Cerebellar nuclear complex (tissue), 1 donor: ENCODE measurements around the gene TMEM43.

Experiments
- DNase-seq, 2 experiments: peaks; one replicate each; lab custom pipeline; 2025; lab: John Stamatoyannopoulos, UW

TMEM43 gene

DNA sequence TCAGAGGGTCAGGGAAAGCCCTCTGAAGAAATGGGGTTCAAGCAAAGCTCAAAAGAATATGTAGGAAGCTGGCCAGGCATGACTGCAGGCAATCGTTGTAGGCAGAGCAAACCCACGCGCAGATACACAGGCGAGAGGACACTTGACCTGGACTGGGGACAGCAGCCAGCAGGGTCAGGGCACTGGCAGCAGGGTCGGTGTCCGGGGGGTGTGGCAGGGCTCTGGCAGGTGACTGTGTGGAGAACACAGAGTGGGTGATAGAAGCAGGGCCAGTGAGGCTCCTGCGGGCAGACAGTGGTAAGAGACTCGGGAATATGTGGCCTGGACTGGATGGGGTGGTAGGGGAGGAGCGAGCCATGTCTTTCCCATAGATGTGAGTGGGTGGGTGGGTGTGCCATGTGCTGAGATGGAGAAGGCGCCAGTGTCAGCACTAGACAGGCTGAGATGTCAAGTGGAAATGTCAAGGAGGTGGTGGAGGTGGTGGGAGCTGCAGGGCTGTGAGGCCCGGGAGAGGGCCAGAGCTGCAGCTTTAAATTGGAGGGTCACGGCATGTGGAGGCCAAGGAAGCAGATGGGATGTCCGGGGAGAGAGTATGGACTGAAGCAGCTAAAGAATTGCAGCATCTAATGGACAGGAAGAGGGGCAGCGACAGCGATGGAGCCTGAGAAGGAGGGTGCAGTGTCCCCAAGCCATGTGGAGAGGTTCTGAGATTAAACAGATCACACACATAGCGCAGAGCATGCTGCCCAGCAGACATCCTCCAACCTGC is 13.4 kb downstream of the TMEM43 start:
- DNase-seq, result no peak

DNA sequence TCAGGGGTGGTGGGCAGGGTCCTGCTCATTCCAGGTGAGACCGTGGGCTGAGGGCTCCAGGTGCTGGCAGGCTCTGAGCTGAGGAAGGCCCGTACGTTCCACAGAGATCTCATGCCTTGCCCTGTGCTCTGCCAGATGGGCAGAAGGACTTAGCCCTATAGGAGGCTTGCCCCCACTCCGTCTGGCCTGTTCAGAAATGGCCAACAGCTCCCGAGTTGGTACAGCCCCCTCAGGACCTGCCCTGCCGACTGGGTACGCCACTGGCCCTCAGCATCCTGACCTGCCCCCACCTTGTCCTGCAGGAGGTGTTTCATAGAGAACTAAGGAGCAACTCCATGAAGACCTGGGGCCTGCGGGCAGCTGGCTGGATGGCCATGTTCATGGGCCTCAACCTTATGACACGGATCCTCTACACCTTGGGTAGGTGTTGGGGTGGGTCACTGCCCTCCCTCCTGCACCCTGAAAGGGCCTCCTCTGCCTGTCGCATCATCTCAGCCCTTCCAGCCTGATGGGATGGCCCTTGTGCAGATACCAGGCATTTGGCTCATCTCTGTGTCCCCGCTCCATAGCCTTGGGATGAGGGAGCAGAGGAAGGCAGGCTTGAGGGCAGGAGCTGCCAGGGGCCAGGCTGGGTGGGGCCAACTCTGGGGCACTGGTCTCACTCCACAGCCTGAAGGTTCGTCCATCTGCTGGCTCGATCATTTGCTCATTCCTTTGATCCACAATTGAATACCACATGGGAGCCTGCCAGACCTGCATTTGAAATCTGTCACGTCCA is 14.2 kb downstream of the TMEM43 start:
- no peak for DNase-seq

DNA sequence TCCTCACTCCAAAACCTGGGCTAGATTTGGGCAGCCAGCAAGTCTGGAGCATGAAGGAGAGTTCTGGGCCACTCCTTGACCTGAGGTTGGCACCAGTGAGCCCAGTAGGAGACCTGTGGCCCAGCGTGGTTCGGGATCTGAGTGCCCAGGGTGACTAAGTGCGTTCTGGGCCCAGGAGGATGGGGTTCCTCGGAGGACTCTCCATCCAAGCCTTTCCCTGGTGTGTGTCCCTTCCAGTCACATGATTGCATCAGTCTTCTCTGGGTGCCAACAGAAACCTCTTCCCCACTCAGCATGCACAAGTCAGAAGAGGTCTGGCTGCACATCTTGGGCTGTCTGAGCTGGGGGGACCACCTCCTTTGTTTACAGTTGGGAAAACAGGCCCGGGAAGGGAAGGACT is 14.9 kb downstream of the TMEM43 start:
- no peak for DNase-seq

GRCh38 chr3:14140668-14141067 is 15.8 kb downstream of the TMEM43 start:
- no peak for DNase-seq

- no peak for DNase-seq
Measured at GRCh38 chr3:14141144-14141543, 16.3 kb downstream of the TMEM43 start.

- DNase-seq, result no peak
Measured at GRCh38 chr3:14141602-14142341, 16.9 kb downstream of the TMEM43 start.

- DNase-seq, result no peak
Measured at GRCh38 chr3:14142567-14143270, 17.9 kb downstream of the TMEM43 start.

DNA sequence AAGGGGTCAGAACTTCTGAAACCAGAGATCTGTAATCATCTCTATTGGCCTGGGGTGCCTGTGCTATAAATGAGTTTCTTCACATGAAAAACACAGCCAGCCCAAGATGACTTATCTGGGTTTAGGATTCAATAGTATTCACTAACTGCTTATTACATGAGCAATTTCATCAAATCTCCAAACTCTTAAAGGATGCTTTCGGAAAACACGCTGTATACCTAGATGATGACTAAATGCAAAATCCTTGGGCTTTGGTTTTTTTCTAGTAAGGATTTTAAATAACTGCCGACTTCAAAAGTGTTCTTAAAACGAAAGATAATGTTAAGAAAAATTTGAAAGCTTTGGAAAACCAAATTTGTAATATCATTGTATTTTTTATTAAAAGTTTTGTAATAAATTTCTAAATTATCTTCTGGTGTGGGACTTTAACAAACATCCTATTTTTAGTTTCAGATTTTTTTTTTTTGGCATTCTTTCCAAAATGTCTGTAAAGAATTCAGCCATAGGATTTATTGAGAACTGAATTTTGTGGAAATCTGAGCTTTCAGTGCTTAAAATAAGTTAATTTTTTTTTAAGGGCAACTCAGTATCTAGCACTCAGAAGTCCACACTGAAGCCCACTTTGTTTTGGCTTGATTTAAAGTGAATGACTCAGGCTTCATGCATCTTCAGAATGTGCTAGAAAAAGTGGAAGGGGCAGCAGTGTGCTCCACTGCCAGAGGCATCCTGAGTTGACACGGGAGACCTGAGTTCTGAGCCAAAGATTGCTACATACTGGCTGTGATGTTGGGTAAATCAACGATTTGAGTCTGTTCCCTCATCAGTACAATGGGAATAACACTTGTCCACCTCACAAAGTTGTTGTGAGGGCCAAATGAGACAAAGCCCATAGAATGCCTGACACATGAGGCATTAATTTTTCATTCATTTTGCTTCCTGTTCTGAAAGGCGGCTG is 18.7 kb downstream of the TMEM43 start:
- no peak for DNase-seq

DNA sequence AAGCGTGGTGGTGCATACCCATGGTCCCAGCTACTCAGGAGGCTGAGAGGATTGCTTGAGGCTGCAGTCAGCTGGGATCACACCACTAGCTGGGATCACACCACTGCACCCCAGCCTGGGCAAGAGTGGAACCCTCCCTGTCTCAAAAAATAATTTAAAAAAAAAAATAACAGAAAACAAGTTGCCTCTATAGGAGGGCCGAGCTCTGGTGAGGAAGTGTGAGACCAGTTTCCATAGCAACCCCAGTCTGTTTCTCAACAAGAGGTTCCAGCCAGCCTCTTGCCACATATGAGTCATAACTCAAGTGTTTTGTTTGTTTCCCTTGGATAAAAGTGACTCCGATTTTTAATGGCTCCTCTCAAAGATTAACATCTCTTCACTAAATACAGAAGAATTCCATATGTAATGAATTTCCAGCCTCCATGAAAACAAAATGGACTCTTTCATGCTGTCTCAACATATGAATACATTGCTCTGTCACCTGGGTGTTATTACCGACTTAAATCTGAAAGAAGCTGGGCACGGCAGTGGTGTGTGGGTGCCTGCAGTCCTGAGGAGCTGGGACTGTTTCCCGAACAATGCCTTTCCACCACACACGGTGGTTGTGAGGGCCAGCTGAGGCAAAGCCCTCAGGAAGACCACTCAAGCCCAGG is 19.7 kb downstream of the TMEM43 start:
- DNase-seq, result no peak

DNA sequence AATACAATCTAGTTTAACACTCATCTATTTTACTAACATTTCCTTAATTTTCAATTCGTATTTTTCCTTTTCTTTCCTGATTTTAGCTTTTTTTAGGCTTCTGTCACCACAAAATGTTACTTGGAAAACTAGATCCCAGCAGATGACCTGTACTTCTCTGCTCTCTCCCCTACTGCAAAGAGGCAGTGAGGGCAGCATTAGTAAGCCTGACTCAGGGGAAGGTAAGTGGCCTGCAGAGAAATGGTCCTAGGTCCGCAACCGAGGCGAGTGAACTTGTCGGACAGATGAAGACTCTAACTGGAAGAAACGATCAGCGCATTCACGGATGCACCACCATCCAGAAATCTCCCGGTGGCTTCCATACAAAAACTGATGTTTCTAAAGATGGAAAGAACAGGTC is 20.4 kb downstream of the TMEM43 start:
- DNase-seq, result no peak

GRCh38 chr3:14145670-14146380 is 21.0 kb downstream of the TMEM43 start:
- DNase-seq, result no peak

DNA sequence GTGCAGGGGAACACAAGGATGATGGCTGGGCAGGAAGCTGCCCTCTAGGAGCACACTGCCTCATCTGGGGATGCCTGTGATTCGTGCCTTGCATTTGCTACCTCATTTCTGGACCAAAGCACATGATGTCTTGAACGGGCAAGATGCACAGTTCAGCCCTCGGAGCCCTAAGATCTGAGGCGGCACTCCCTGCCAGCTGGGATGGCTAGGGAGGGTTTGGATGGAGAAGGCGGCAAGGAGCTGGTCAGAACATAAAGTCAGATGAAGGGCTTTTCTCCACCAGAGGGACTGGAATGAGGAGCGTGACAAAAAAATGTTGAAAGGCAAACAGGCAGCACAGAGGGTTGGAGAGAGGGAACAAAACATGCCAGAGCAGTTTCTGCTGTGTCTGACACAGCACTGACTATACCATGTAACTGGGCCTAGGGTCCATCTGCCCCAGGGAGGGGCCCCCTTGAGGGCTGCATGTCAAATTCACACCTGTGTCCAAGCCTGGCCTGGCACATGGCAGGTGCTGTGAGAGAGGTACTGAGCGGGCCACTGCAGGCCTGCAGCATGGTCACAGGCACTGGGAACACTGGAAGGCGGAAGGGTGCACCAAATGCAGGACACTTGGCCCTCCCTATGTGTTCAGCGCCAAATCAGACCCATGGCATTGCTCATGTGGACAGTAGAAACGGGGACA is 21.7 kb downstream of the TMEM43 start:
- no peak for DNase-seq

DNA sequence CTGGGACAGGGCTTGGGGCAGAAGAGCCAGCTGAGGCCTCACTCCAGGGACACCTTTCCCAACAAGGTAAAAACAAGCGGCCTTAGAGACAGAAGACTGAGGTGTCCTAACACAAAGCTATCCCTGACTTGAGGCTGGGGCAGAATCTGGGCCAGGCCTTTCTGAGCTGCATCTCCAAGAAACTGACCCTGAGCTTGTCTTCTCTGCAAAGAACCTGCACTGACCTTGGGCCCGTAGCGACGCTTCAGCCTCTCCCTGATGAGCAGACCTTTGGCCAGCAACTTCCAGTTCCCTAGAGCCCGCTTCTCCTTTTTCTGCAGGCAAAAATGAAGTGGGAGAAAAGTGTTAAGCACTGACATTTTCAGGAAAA is 22.2 kb downstream of the TMEM43 start:
- no peak for DNase-seq

GRCh38 chr3:14147617-14148016 is 22.8 kb downstream of the TMEM43 start:
- no peak for DNase-seq

DNA sequence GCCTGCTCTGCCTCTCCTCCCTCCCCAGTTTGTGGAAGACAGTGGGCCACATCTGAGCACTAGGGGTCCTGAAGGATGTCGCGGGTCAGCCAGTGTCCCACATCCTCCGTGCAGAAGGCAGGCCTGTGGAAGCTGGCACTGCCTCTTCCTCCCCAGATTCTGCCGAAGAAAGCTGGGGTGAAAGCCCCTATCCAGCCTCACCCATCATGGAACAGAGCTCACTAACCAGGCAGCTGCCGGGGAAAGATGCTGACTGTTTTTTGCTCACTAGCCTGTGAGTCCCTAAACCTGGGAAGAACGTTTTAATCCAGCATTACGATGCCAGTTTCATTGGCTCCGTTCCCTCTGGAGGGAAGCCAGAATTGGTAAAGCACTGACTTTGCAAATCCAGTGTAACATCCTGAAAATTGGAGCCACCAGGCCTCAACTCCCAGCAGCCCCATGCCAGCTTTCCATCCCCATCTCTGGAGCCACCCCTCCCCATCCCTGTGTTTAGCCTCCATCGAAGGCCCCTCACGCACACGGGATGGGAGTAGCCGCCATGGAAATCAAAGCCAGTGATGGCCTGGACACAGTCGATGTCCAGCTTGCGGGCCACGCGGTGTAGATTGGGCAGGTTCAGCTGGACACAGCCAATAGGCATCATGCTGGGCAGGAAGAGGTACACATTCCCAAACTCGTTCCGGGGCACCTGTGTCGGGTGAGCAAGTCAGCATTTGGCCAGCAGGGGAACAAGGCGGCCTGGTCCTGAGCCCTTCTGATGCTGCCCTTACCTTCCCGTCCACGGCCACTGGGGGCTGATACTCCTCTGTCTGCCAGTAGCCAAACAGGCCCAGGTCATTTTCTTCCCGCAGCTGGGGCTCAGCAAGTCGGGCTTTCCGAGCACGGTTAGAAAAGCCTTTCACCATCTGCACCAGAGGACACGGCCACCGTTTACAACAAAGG is 23.5 kb downstream of the TMEM43 start:
- DNase-seq, result no peak

- no peak for DNase-seq
Measured at GRCh38 chr3:14150078-14150477, 25.2 kb downstream of the TMEM43 start.

GRCh38 chr3:14150491-14151230 is 25.8 kb downstream of the TMEM43 start:
- DNase-seq, result no peak
